ENCODE results near the gene NFATC1.
"Not testable (repeated sequence)": the region's sequence is repeated elsewhere in the genome, so short reads cannot be mapped to it uniquely, and the experiment has no call there.

The NFATC1 gene

DNA sequence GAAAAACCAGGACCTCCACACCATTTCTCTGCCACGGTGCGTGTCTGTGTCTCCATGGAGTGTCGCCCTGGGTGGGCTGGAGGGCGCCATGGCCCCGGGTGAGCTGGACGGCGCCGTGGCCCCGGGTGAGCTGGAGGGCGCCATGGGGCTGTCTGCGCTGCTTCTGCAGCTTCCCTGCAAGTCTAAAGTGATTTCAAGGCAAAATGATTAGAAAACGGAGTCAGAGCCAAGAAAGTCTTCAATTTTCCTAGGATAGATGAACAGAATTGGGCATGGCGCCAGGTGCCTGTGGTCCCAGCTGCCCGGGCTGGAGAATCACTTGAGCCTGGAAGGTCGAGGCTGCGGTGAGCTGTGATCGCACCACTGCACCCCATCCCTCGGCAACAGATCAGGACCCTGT is 27.7 kb upstream of the NFATC1 start:
- Histone ChIP-seq H3K9me3 (ENCODE audit: control insufficient read depth, insufficient read depth, low read length) (no peaks in the 10 kb centered on the region), H3K4me1 (ENCODE audit: insufficient read depth, low read length) (no peaks in the 10 kb centered on the region), H3K9ac (ENCODE audit: low read depth, low read length) (no peak overlapping the region), H3K36me3 (ENCODE audit: insufficient read depth, low read length) (peaks cover 5% of the 10 kb centered on the region; the same call in 1 of the 2 replicates)

DNA sequence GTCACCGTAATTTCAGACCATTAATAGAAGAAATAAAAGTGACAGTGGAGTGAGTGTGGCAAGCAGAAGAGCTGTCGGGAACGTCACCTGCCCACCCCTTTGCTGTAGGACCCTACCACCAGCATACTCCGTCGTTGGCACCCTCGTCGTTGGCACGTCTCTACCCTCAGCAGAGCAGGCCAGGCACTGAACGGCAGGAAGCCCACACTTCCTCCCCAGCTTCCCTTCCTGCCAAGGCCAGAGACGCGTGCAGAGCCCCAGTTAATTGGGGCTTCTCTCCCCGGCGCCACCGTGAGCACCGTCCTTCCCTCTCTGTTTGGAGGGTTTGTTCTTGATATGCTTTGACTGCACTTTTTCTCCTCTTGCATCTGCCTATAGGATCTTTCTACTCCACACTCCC is 27.0 kb upstream of the NFATC1 start:
- no peaks in the 10 kb centered on the region for H3K9me3 ChIP-seq (ENCODE audit: control insufficient read depth, insufficient read depth, low read length)

GRCh38 chr18:79371561-79372121 is 24.1 kb upstream of the NFATC1 start:
- Histone ChIP-seq H3K9me3 (ENCODE audit: control insufficient read depth, insufficient read depth, low read length) (no peaks in the 10 kb centered on the region), H3K4me1 (ENCODE audit: insufficient read depth, low read length) (no peaks in the 10 kb centered on the region), H3K9ac (ENCODE audit: low read depth, low read length) (no peak overlapping the region), H3K36me3 (ENCODE audit: insufficient read depth, low read length) (no peaks in the 10 kb centered on the region)

More for the DNA sequence above, 27.0 kb upstream of the NFATC1 start:
- H3K4me1 ChIP-seq (ENCODE audit: insufficient read depth, low read length) = no peaks in the 10 kb centered on the region
- no peak overlapping the region for H3K9ac ChIP-seq (ENCODE audit: low read depth, low read length)
- H3K36me3 ChIP-seq (ENCODE audit: insufficient read depth, low read length) = no peaks in the 10 kb centered on the region; the same call in 1 of the 2 replicates

GRCh38 chr18:79372461-79372860 is 23.3 kb upstream of the NFATC1 start:
- no peaks in the 10 kb centered on the region for H3K36me3 ChIP-seq (ENCODE audit: insufficient read depth, low read length)

DNA sequence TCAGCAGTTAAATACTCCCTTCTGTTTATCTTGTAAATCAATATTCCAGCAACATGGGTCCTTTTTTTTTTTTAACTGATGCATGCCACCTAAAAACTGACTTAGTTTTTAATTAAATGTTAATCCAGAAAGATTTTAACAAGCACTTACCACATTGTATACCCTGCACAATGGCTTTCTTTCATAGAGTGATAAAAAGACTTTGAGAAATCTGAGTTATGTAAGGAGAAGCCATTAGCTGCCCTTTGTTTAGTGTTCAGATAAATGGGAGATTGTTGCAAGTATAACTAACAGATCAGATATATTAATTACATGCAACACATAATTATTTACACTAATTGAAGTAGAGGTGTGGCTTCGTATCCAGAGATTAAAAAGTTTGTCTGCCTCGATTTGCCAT is 22.7 kb upstream of the NFATC1 start:
- Histone ChIP-seq H3K9me3 (ENCODE audit: control insufficient read depth, insufficient read depth, low read length) (no peaks in the 10 kb centered on the region), H3K4me1 (ENCODE audit: insufficient read depth, low read length) (no peaks in the 10 kb centered on the region), H3K9ac (ENCODE audit: low read depth, low read length) (no peak overlapping the region), H3K36me3 (ENCODE audit: insufficient read depth, low read length) (no peaks in the 10 kb centered on the region)

More at GRCh38 chr18:79372461-79372860, 23.3 kb upstream of the NFATC1 start:
- Histone ChIP-seq H3K4me1 (ENCODE audit: insufficient read depth, low read length) (no peaks in the 10 kb centered on the region), H3K9ac (ENCODE audit: low read depth, low read length) (no peak overlapping the region), H3K9me3 (ENCODE audit: control insufficient read depth, insufficient read depth, low read length) (no peaks in the 10 kb centered on the region)

DNA sequence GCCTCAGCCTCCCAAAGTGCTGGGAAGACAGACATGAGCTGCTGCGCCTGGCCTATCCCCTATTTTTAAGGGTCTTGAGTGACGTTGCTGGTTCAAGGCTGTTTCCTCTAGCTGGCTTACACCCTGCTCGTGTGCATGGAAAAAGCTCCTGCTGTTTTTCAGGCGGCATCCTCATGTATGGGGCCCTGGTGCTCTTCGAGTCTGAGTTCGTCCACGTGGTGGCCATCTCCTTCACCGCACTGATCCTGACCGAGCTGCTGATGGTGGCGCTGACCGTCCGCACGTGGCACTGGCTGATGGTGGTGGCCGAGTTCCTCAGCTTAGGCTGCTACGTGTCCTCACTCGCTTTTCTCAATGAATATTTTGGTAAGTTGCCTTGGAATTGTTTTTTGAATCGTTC is 22.0 kb upstream of the NFATC1 start:
- Histone ChIP-seq H3K9me3 (ENCODE audit: control insufficient read depth, insufficient read depth, low read length) (no peaks in the 10 kb centered on the region), H3K4me1 (ENCODE audit: insufficient read depth, low read length) (no peaks in the 10 kb centered on the region)

DNA sequence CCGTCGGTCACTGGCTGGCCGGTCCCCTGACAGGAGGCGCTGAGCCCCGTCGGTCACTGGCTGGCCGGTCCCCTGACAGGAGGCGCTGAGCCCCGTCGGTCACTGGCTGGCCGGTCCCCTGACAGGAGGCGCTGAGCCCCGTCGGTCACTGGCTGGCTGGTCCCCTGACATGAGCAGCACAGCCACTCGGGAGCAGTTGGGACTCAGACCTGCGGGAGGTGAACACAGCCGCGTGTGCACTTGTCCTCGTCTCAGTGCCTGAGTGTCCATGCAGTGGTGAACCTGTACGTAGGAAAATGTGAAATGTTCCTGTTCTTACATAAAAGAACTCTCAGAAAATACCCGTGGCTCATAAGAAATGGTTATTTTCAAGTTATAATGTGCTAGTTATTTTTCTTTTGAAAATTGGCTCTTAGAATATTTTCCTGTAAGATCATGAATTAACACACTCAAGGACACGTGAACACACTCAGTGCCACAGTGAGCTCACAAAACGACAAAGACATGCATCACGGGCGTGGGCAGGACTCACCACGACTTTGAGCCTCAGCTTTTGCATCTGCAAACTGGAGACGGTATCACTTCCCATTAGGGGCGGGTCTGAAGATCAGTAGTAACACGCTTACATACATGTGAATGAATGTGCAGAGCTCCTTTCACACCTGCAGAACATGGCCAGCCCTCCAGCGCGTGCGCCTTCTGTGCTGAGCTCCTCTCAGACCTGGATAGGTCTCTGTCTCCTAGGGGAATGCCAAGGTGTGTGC is 21.1 kb upstream of the NFATC1 start:
- no peaks in the 10 kb centered on the region for H3K9me3 ChIP-seq (ENCODE audit: control insufficient read depth, insufficient read depth, low read length)
- no peak overlapping the region for H3K9ac ChIP-seq (ENCODE audit: low read depth, low read length)
- no peaks in the 10 kb centered on the region for H3K36me3 ChIP-seq (ENCODE audit: insufficient read depth, low read length)
- no peaks in the 10 kb centered on the region for H3K4me1 ChIP-seq (ENCODE audit: insufficient read depth, low read length)

More for the DNA sequence above, 22.0 kb upstream of the NFATC1 start:
- H3K36me3 ChIP-seq (ENCODE audit: insufficient read depth, low read length) = no peaks in the 10 kb centered on the region
- no peak overlapping the region for H3K9ac ChIP-seq (ENCODE audit: low read depth, low read length)

DNA sequence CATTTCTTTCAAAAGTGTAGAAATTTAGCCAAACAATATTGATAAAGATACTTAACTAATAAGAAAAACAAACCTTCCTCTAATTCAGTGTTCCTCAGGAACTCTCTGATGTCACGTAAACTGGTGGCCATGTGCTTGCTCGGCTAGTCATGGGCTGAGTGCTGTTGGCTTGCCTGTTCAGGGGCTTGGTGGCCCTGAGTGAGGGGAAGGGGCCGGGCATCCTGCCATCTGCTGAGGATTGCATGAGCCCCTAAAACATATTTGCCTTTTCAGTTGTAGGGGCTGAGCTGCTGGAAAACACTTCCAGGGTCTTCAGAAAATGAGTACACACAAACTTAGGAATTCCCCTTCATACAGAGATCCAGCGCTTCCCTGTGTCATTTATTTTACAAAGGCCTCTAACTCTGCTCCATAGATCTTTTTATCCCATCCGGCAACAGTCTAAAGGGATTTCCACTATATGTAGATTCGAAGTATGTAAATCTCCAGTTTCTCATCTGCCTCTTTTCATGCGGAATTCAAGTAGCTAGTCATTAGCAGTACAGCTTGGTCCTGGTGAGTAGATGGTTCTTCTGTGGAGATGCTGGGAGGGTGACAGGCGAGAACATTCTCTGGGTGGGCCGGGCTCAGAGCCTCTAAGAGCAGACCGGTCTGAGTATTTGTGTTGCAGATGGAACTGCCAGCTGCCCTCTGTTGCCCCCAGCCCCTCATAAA is 20.1 kb upstream of the NFATC1 start:
- no peaks in the 10 kb centered on the region for H3K4me1 ChIP-seq (ENCODE audit: insufficient read depth, low read length)
- no peaks in the 10 kb centered on the region for H3K36me3 ChIP-seq (ENCODE audit: insufficient read depth, low read length)
- no peaks in the 10 kb centered on the region for H3K9me3 ChIP-seq (ENCODE audit: control insufficient read depth, insufficient read depth, low read length)
- no peak overlapping the region for H3K9ac ChIP-seq (ENCODE audit: low read depth, low read length)

DNA sequence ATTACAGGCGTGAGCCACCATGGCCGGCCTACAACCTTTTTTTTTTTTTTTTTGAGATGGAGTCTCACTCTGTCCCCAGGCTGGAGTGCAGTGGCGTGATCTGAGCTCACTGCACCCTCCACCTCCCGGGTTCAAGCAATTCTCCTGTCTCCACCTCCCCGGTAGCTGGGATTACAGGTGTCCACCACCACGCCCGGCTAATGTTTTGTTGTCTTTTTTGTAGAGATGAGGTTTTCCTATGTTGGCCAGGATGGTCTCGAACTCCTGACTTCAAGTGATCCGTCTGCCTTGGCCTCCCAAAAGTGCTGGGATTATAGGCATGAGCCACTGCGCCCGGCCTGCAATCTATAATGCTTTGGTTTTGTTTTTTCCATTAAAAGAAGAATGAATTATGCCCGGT is 19.1 kb upstream of the NFATC1 start:
- H3K4me1 ChIP-seq (ENCODE audit: insufficient read depth, low read length); H3K36me3 ChIP-seq (ENCODE audit: insufficient read depth, low read length); H3K9ac ChIP-seq (ENCODE audit: low read depth, low read length); H3K9me3 ChIP-seq (ENCODE audit: control insufficient read depth, insufficient read depth, low read length): not testable (repeated sequence)

DNA sequence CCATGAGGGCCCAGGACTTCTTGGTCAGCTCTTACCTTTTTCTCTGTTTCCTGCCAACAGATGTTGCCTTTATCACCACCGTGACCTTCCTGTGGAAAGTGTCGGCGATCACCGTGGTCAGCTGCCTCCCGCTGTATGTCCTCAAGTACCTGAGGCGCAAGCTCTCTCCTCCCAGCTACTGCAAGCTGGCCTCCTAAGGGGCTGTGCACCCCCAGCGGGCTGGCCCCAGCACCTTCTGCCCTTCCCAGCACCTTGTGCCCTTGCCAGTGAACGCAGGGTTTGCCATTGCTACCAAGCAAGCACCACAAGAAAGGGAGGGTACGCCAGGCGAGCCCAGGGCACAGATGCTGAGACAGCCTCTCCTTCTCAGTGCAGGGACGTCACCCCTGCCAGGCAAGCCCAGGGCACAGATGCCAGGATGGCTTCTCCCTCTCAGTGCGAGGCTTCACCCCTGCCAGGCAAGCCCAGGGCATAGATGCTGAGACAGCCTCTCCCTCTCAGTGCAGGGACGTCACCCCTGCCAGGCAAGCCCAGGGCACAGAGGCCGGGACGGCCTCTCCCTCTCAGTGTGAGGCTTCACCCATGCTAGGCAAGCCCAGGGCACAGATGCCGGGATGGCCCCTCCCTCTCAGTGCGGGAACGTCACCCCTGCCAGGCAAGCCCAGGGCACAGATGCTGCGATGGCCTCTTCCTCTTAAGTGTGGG is 18.4 kb upstream of the NFATC1 start:
- H3K9ac ChIP-seq (ENCODE audit: low read depth, low read length) = no peak overlapping the region

GRCh38 chr18:79378536-79379250 is 17.0 kb upstream of the NFATC1 start:
- Histone ChIP-seq H3K9ac (ENCODE audit: low read depth, low read length) (peak overlapping the region; percentile 49), H3K36me3 (ENCODE audit: insufficient read depth, low read length) (no peaks in the 10 kb centered on the region), H3K4me1 (ENCODE audit: insufficient read depth, low read length) (no peaks in the 10 kb centered on the region), H3K9me3 (ENCODE audit: control insufficient read depth, insufficient read depth, low read length) (no peaks in the 10 kb centered on the region)

More for the DNA sequence above, 18.4 kb upstream of the NFATC1 start:
- no peaks in the 10 kb centered on the region for H3K4me1 ChIP-seq (ENCODE audit: insufficient read depth, low read length)
- no peaks in the 10 kb centered on the region for H3K36me3 ChIP-seq (ENCODE audit: insufficient read depth, low read length)
- no peaks in the 10 kb centered on the region for H3K9me3 ChIP-seq (ENCODE audit: control insufficient read depth, insufficient read depth, low read length)

DNA sequence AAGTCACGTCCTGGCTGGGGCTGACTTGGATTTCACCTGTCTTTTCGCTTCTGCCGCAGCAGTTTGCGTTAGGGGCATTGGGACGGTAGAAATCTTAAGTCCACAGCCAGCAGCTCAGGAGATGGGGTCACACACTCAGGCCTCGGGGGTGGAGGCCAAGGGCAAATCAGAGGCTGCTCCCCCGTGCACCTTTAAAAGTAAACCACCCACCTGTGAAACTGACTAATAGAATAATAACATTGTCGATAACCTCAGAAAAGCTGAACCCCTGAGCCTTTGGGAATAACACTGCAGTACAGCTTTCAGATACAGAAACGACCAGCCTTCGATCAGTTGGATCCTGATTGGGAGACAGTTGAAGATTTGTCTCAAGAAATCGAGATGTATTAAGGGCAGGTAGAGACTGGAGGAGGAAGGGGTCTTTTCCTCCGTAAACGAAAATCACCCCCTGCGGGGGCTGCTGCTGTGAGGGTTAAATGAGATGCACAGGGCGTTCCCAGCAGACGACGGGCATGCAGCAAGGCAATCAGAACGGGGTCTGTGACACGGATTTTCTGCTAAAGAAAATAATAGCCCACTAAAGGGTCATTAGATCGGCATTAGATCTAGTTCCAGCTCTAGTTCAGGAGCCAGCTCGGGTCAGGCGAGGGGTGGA is 16.4 kb upstream of the NFATC1 start:
- Histone ChIP-seq H3K9ac (ENCODE audit: low read depth, low read length) (no peak overlapping the region), H3K9me3 (ENCODE audit: control insufficient read depth, insufficient read depth, low read length) (no peaks in the 10 kb centered on the region), H3K4me1 (ENCODE audit: insufficient read depth, low read length) (no peaks in the 10 kb centered on the region), H3K36me3 (ENCODE audit: insufficient read depth, low read length) (no peaks in the 10 kb centered on the region)

DNA sequence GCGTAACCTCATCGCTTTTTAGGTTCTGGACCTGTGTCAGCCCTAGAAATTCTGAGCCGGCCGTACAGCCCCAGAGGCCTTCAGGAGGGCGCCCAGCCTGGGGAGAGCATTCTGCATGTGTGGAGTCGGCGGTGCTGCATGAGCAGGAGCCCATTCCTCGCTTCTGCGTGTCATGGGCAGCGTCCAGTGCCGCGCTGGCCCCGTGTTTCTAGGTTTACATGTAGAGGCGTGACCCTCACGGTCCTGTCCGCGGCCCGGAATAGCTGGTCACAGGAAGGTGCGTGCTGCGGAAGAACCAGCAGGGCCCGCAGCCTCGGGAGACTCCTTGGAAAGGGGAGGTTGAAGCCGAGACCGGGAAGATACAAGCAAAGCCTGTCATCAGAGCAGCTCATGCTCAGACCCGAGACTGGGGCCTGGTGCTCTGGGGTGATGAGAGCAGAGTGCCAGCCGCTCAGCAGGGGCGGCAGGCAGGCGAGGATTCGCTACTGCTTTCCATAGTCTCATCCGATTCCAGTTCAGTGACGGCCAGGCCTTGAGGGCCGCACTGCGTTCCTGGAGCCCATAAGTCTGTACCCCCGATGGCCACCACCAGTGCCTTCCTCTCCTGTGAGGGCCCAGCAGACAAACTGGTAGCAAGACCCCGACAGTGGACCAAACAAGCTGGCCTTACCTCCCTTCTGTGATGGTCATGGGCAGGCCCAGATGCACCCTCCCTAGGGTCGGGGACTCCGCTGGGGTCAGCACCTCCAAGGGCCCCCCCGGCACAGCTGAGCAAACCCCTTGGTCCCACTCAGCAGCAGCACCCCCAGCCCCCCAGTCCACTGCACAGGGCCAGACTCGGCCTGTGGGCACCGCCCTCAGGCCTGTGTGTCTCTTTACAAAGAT is 15.6 kb upstream of the NFATC1 start:
- H3K9me3 ChIP-seq (ENCODE audit: control insufficient read depth, insufficient read depth, low read length) = no peaks in the 10 kb centered on the region
- H3K36me3 ChIP-seq (ENCODE audit: insufficient read depth, low read length) = no peaks in the 10 kb centered on the region
- H3K4me1 ChIP-seq (ENCODE audit: insufficient read depth, low read length) = no peaks in the 10 kb centered on the region
- no peak overlapping the region for H3K9ac ChIP-seq (ENCODE audit: low read depth, low read length)

All from ES-I3 (cell line).